ENCODE measurements around the gene MRLN.
"Not testable (repeated sequence)": the region's sequence is repeated elsewhere in the genome, so short reads cannot be mapped to it uniquely, and the experiment has no call there.

Gene MRLN

DNA sequence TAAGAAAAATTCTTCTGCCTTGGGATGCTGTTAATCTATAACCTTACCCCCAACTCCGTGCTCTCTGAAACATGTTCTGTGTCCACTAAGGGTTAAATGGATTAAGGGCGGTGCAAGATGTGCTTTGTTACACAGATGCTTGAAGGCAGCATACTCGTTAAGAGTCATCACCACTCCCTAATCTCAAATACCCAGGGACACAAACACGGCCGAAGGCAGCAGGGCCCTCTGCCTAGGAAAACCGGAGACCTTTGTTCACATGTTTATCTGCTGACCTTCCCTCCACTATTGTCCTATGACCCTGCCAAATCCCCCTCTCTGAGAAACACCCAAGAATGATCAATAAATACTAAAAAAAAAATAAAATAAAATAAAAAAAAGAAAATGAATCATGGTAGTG is 8.5 kb downstream of the MRLN start:
- DNase-seq = not testable (repeated sequence)

DNA sequence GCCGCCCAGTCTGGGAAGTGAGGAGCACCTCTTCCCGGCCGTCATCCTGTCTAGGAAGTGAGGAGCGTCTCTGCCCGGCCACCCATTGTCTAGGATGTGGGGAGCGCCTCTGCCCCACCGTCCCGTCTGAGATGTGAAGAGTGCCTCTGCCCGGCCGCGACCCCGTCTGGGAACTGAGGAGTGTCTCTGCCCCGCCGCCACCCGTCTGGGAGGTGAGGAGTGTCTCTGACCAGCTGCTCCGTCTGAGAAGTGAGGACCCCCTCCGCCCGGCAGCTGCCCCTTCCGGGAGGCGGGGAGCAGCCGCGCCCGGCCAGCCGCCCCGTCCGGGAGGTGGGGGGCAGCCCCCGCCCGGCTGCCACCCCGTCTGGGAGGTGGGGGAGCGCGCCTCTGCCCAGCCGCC is 9.1 kb downstream of the MRLN start:
- not testable (repeated sequence) for DNase-seq

- no peak for DNase-seq
These were observed 11.7 kb downstream of the MRLN start for GRCh38 chr10:59741583-59741982.

- no peak for DNase-seq
These were observed 12.2 kb downstream of the MRLN start for GRCh38 chr10:59741048-59741447.

DNA sequence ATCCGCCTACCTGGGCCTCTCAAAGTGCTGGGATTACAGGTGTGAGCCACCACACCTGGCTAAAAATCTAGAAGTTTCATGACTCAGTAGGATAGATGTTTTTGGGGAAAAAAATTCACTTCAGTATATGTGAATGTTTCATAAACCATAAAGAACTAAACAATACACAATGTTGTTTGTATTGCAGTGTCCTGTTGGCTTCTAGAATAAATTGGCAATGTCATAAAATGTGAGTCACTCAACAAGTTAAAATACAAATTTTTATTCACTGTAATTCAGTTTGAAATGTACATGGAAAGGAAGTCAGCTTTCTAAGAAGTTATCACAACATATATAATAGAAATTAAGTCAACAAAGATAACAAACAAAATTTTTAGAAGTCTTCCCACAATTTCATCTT is 16.5 kb downstream of the MRLN start:
- no peak for DNase-seq

- DNase-seq = no peak
These were observed 18.0 kb downstream of the MRLN start for GRCh38 chr10:59735296-59735695.

- DNase-seq = no peak
These were observed 19.2 kb downstream of the MRLN start for GRCh38 chr10:59734014-59734462.

- not testable (repeated sequence) for DNase-seq
These were observed 19.8 kb downstream of the MRLN start for GRCh38 chr10:59733321-59734013.

- not testable (repeated sequence) for DNase-seq
These were observed 20.4 kb downstream of the MRLN start for GRCh38 chr10:59732849-59733248.

GRCh38 chr10:59729167-59729566 is 24.1 kb downstream of the MRLN start:
- not testable (repeated sequence) for DNase-seq

DNA sequence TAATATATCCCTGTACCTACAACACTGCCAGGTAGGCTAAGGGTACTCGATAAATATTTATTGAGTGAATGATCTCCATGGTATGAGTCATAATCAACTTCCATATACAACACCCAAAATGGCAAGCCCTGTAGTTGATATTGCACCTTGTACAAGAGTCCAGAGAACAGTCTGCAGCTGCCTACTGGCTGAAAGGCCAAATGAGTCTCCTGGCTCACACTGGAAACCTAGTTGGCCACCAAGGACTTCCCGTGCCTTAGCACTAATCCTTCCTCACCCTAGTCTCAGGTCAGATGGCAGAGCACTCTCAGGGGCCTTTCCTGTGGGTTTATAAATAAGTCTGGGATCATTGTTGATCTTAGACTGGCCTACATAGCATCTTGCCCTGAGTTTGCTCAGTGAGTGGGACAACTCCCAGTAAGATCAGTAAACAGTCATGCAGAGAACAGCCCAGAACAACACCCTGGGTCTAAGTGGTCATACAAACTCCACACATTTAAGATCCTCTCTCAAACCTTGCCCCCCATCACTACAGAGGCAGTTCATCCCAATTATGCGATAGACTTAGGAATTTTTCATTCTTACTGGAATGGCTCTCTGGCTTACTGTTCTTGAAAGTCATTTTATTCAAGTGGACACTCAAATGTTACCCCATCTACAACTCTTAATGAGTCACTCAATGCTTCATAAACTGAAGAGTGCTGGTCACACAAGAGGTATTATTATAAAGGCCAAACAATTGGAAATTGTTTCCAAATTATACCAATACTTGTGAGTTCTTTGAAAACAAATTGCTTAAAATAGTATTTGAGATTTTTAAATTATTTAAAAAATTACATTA is 28.9 kb downstream of the MRLN start:
- no peak for DNase-seq

DNA sequence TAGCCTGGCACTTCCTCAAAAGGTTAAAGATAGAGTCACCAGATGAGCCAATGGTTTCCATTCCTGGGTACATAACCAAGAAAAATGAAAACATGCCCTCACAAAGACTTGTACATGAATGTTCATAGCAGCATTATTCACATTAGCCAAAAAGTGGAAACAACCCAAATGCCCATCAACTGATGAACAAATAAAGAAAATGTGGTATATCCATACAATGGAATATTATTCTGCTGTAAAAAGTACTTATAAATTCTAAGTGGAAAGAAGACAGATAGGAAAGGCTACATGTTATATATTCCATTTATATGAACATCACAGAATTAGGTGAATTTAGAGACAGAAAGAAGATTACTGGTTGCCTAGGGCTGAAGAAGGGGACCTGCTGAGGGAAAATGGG is 32.9 kb downstream of the MRLN start:
- DNase-seq = no peak

DNA sequence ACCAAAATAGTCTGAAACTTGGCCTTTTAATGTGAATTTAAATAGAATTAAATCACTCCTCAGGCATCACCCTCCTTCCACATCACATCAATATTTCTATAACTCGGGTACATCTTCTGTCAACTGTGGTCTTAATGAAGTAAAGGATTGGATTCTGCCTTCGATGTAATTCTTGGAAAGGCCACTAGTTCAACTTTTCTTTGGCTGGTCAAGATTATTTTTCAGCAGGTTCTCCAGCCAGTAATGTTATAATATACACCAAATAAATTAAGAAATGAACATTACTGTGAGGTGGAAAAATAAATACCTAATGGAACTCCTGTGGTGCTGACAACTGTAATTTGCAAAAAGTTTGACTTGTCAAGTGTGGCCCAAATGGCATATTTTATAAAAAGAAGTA is 33.9 kb downstream of the MRLN start:
- DNase-seq = no peak

- no peak for DNase-seq
These were observed 35.0 kb downstream of the MRLN start for GRCh38 chr10:59718257-59718656.

- DNase-seq = no peak
These were observed 39.9 kb downstream of the MRLN start for GRCh38 chr10:59713196-59713821.

GRCh38 chr10:59711871-59712494 is 41.3 kb downstream of the MRLN start:
- no peak for DNase-seq

GRCh38 chr10:59709395-59710125 is 43.7 kb downstream of the MRLN start, which contains the start of gene SLC16A9:
Gene SLC16A9, minus strand, starts transcription at chr10:59709850. Its CDS starts 25,559 bp downstream, at chr10:59684291.
- DNase-seq = no peak

- DNase-seq = no peak
These were observed 44.4 kb downstream of the MRLN start for GRCh38 chr10:59708816-59709394.

DNA sequence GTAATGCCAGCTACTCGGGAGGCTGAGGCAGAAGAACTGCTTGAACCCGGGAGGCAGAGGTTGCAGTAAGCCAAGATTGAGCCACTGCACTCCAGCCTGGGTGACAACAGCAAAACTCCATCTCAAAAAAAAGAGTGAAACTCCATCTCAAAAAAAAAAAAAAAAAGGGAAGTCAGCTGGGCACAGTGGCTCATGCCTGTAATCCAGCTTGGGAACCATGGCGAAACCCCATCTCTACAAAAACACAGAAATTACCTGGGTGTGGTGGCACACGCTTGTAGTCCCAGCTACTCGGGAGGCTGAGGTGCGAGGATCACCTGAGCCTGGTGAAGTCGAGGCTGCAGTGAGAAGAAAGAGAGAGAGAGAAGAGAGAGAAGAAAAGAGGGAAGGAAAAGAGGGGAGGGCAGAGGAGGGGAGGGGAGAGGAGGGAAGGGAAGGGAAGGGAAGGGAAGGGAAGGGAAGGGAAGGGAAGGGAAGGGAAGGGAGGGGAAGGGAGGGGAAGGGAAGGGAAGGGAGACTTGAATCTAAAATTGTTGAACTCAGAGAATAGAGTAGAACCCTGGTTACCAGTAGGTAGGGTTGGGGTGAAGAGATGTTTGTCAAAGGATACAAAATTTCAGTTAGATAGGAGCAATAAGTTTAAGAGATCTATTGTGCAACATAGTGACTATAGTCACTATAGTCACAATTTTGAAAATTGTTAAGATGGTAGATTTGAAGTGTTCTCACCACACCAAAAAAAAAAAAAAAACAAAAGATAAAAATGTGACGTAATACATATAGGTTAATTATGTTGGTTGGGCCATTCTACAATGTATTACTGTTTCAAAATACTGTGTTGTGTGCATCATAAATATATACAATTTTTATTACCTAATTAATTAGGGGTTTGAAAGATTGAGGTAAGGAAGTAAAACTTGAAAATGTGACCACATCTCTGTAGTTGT is 46.1 kb downstream of the MRLN start:
- no peak for DNase-seq

DNA sequence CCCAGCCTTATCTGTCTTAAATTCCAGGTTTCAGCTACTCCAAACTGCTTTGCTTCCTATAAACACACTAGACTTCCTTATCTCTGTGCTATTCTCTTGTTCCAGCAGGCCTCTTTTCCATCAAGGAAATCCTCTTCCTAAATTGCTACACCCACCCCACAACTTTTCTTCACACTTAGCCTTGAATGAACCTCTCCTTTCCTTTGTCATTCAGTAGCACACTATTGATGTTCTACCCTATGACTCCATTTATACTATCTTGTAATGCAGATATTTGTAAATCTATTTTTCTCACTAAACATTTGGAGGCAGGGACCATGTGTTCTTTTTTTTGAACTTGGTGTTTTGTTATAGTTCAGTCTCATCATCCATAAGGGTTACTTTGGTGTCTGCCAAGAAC is 47.3 kb downstream of the MRLN start:
- no peak for DNase-seq

DNA sequence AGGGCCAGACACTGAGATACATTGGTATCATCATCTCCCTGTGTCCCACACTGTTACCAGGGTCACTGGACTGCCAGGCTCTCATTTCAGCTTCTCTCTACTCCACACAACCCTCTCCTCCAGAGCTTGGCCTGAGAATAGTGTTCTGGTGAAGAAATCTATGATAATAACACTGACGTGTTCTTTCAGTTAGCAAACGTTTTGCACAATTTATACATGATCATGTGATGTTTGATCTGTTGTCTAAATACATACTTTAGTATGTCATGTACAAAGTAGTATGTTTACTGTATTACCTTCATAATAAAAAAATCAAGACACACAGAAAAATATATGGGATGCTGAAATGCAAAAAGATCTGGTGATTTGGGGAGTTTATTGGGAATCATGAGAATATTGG is 48.6 kb downstream of the MRLN start:
- no peak for DNase-seq

Data from NCI-H1417 treated with DMSO at 0.1 percent for 48 hours (cell line).